ENCODE results near the gene RUBCN. TPM values are rescaled to one million over a fixed set of nuclear protein-coding genes. Genes with fewer than 3 reads are reported as not detected.

The RUBCN gene
- total and polyA plus RNA-seq, 12 donors: 9.7 to 51.4 (median 33.6) TPM

DNA sequence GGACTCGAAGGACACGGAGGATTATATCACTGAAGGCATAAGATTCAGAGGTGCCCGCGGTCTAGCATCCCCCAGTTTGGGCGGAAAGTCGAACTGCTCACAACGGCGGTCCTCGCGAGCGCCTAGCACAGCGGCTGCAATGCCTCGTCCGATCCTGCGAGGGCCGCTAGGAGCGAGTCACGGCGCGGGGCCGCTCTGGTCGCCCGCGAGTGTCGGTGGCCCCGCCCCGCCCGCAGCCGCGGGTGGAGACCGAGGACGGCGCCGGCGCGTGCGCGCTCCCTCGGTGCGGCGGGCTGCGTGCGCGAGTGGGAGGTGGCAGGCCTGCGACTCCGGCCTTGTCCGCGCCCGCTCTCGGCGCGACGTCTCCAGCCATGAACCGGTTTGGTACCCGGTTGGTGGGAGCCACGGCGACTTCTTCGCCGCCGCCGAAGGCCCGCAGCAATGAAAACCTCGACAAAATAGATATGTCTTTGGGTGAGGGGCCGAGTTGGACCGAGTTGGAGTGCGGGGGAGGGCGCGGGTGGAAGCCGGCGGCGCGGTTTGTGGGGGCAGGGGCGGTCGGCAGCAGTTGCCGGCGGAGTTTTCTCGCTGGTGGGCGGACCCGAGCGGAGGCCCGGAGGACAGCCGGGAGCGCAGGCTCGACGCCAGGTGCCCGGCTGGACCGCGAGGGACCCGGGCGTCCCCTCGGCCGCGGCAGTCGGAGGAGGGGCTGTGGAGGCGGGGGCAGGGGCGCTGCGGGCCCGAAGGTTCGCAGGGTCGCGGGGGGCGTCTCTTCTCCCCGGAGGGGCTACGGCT, 13.1 kb upstream of the RUBCN start, which contains the start of gene FYTTD1:
Gene FYTTD1, plus strand, starts transcription at position 283 of the 795 bp plus-strand sequence. Its CDS starts 89 bp downstream, at position 372.
- ATAC-seq (peak; percentile 90 to 96 (median 94)), DNase-seq (peak; percentile 89 to 94)
- H3K27ac ChIP-seq: peak within 1 kb of the TSS; percentile 85 to 98 (median 98)
- 1% methylated on average over 101 to 104 of the region's 104 CpGs for WGBS, 2 donors
- H3K27me3 ChIP-seq: no peaks in the 10 kb centered on the region
- H3K36me3 ChIP-seq: no peaks in the 10 kb centered on the region
- intact Hi-C loops (cut with DNase I): loop anchor here in 6 of 10 donors (1.0 to 5.0 kb wide), 3 partner anchors 37 to 43 kb away; partner anchors contain the start of gene LRCH3 (in 6 of the 6)
- peaks cover 5 to 66% (median 35%) of the 10 kb centered on the region in 9 donors for H3K4me1 ChIP-seq
- no peaks in the 10 kb centered on the region for H3K9me3 ChIP-seq
- TF ChIP-seq, protein P1, sequence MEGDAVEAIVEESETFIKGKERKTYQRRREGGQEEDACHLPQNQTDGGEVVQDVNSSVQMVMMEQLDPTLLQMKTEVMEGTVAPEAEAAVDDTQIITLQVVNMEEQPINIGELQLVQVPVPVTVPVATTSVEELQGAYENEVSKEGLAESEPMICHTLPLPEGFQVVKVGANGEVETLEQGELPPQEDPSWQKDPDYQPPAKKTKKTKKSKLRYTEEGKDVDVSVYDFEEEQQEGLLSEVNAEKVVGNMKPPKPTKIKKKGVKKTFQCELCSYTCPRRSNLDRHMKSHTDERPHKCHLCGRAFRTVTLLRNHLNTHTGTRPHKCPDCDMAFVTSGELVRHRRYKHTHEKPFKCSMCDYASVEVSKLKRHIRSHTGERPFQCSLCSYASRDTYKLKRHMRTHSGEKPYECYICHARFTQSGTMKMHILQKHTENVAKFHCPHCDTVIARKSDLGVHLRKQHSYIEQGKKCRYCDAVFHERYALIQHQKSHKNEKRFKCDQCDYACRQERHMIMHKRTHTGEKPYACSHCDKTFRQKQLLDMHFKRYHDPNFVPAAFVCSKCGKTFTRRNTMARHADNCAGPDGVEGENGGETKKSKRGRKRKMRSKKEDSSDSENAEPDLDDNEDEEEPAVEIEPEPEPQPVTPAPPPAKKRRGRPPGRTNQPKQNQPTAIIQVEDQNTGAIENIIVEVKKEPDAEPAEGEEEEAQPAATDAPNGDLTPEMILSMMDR (IDR thresholded peaks at IDR 0.05): peak; percentile 35 to 74 (median 56)
- peak within 1 kb of the TSS; percentile 79 to 94 (median 85) for H3K4me3 ChIP-seq

DNA sequence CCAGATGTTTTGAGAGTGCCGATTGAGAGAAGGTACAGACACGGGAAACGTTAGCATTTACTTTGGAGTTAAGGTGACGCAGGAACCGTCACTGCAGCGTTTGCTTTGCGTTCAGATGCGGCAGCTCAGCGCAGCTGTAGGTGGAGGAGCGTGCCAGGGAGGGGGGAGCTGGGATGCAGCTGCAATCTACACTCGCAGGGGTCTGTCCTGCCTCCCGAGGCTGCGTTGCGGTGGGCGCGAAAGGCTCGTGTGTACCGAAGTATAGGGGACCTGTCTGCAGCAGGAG, 12.6 kb upstream of the RUBCN start:
- intact Hi-C loops (cut with DNase I): loop anchor here in 4 of 10 donors (1.0 to 5.0 kb wide), 3 partner anchors 37 to 43 kb away; partner anchors contain the start of gene LRCH3 (in 1 of the 4)
- peak in 7 of 8 donors; percentile 12 to 58 (median 38) for ATAC-seq

DNA sequence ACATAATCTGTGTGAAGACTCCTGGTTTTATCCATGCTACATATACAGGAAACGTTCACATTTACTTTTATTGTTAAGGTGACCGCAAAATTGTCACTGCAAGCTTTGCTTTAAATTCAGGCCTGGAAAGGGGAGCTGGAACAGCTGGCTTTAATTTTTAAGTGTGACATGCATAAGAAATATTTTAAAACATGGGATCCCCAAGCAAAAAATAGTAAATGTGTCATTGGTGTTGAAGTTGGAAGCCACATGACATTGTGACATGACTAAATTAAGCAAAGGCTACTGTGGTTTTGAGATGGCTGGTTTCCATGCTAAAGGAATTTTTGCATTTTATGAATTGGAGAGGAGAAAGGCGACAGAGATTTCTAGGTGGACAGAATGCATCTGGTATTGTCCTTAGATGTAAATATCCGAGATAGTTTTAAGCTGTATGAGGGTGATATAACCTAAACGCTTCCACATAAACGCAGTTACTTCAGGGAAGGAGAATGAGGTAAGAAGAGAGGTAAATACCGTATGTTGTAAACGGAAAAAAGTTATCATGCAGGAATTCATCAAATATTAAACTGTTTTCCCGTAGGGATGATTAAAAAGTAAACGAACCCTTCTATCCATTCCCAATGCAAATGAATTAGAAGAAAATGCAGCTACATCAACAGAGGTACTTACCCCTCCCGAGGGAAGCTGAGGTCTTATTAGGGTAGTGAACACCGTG, 12.1 kb upstream of the RUBCN start:
- H3K9me3 ChIP-seq: peaks cover 0 to 4% (median 0%) of the 10 kb centered on the region in 11 donors
- H3K27ac ChIP-seq: peak overlapping the region; percentile 45 to 98 (median 98)
- intact Hi-C loops (cut with DNase I): loop anchor here in 4 of 10 donors (1.0 to 5.0 kb wide), 3 partner anchors 36 to 44 kb away; partner anchors contain the start of gene LRCH3 (in 1 of the 4)
- no peaks in the 10 kb centered on the region for H3K36me3 ChIP-seq
- no peak for ATAC-seq
- DNase-seq: no peak
- H3K4me1 ChIP-seq: peaks cover 5 to 63% (median 34%) of the 10 kb centered on the region in 9 donors
- 24 to 32% methylated on average over 12 of the region's 12 CpGs for WGBS, 2 donors
- TF ChIP-seq, protein P1 (IDR thresholded peaks at IDR 0.05): no peak
- H3K27me3 ChIP-seq: no peaks in the 10 kb centered on the region
- H3K4me3 ChIP-seq: peak overlapping the region; percentile 79 to 94 (median 85)

More for the DNA sequence above, 12.6 kb upstream of the RUBCN start:
- H3K9me3 ChIP-seq: peaks cover 0 to 3% (median 0%) of the 10 kb centered on the region in 11 donors
- WGBS, 2 donors: 0 to 1% methylated on average over 18 of the region's 18 CpGs
- H3K4me1 ChIP-seq: peaks cover 5 to 65% (median 35%) of the 10 kb centered on the region in 9 donors
- no peak for DNase-seq
- TF ChIP-seq, protein P1 (IDR thresholded peaks at IDR 0.05): no peak
- no peaks in the 10 kb centered on the region for H3K27me3 ChIP-seq
- peak overlapping the region; percentile 45 to 98 (median 98) for H3K27ac ChIP-seq
- H3K36me3 ChIP-seq: no peaks in the 10 kb centered on the region
- peak overlapping the region; percentile 79 to 94 (median 85) for H3K4me3 ChIP-seq

DNA sequence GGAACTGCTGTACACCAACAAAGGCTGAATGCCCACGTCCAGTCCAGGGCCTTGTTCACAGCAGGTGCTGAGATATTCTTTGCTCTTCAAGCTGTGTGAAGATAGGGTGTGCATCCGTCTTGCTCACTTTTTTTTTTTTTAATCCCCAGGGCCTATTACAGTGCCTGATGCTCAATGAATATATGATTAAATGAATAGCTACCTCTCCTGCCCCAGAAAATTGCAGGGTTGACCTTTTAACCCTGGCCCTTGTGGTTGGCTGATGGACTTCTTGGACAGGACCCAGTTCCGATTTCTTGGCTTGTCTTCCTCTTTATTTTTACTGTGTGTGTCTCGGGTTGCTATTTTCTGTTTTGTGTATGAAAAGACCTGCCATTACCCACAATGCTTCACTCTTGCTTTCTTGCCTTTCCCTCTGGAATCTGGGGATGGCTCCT, 10.1 kb upstream of the RUBCN start:
- peak in 1 of 2 donors; percentile 16 for DNase-seq
- 45 to 65% methylated on average over 4 of the region's 4 CpGs for whole genome bisulfite sequencing, 2 donors

More for the DNA sequence above, 10.1 kb upstream of the RUBCN start:
- Histone ChIP-seq H3K9me3 (peaks cover 0 to 4% (median 0%) of the 10 kb centered on the region in 11 donors), H3K27ac (peak overlapping the region in 9 of 10 donors; percentile 11 to 98 (median 94)), H3K36me3 (no peaks in the 10 kb centered on the region), H3K4me1 (peaks cover 2 to 43% (median 17%) of the 10 kb centered on the region in 9 donors), H3K4me3 (no peak overlapping the region), H3K27me3 (no peaks in the 10 kb centered on the region)
- TF ChIP-seq, protein P1 (IDR thresholded peaks at IDR 0.05): no peak
- no peak for ATAC-seq
- intact Hi-C loops (cut with DNase I): loop anchor here in 2 of 10 donors (5.0 kb wide), 2 partner anchors 35 to 45 kb away; partner anchors contain the start of gene LRCH3 (in 1 of the 2)
